CD4-positive, alpha-beta T cell (primary cell): Measurements from ENCODE around the gene FCAMR. TPM values are rescaled to one million over a fixed set of nuclear protein-coding genes. Genes with fewer than 3 reads are reported as not detected.

Experiments
- ATAC-seq: fragments of 200-7000 bp; cut with Tn5 transposase; one replicate; pipeline ENCODE4 v1.10.0; 2022; ENCODE audit warnings: mild to moderate bottlenecking; ENCODE audit not compliant: poor library complexity
- CTCF ChIA-PET: fragments of 350-600 bp; sonication (Branson Sonifier 250); formaldehyde crosslinking; loops from one replicate; lab custom pipeline; 2021; ENCODE audit warnings: antibody characterized with exemption, inconsistent platforms; lab: Charles Lee
- POLR2A ChIA-PET: fragments of 350-600 bp; sonication (Branson Sonifier 250); formaldehyde crosslinking; loops from one replicate; lab custom pipeline; 2021; ENCODE audit warnings: antibody characterized with exemption, inconsistent platforms; lab: Charles Lee
- DNase-seq, 14 experiments: peaks; one replicate each; pipeline ENCODE4 v3.0.0-alpha.2; 2013 to 2020; ENCODE audit warnings: mixed read lengths in 2 of 14
- H3K27ac ChIP-seq, 2 donors: one replicate each; pipeline versions ENCODE4 v1.5.1 to v1.7.0; 2013; ENCODE audit warnings: low read length in 2 of 2, low read depth in 1 of 2, mild to moderate bottlenecking in 1 of 2
- H3K27me3 ChIP-seq, 2 experiments: 1 replicate in 1 of 2; 2 replicates in 1 of 2; pipeline versions ENCODE4 v1.6.1 to v1.7.0; 2013; ENCODE audit warnings: low read length in 2 of 2, control low read depth in 1 of 2, mild to moderate bottlenecking in 1 of 2, moderate library complexity in 1 of 2; ENCODE audit not compliant: insufficient read depth in 2 of 2, control insufficient read depth in 1 of 2
- H3K36me3 ChIP-seq: one replicate; pipeline ENCODE4 v1.6.1; 2013; ENCODE audit warnings: low read length, control low read depth; ENCODE audit not compliant: insufficient read depth
- H3K4me1 ChIP-seq: one replicate; pipeline ENCODE4 v1.6.1; 2013; ENCODE audit warnings: low read length, control low read depth; ENCODE audit not compliant: insufficient read depth
- H3K4me3 ChIP-seq: one replicate; pipeline ENCODE4 v1.5.1; 2013; ENCODE audit warnings: mild to moderate bottlenecking, low read length, moderate library complexity
- H3K9me3 ChIP-seq, 2 experiments: 1 replicate in 1 of 2; 2 replicates in 1 of 2; pipeline versions ENCODE4 v1.6.1 to v1.7.0; 2013; ENCODE audit warnings: low read length in 2 of 2, mild to moderate bottlenecking in 2 of 2, control low read depth in 1 of 2, moderate library complexity in 1 of 2; ENCODE audit not compliant: control insufficient read depth in 1 of 2, insufficient read depth in 1 of 2
- H3K27ac Mint-ChIP-seq: one replicate; pipeline ENCODE4 v1.8.0; 2020; ENCODE audit warnings: mixed read lengths
- H3K27me3 Mint-ChIP-seq: one replicate; pipeline ENCODE4 v1.8.0; 2021; ENCODE audit warnings: mixed read lengths
- H3K36me3 Mint-ChIP-seq: one replicate; pipeline ENCODE4 v1.8.0; 2021; ENCODE audit warnings: low read depth, mixed read lengths
- H3K4me1 Mint-ChIP-seq: one replicate; pipeline ENCODE4 v1.8.0; 2021; ENCODE audit warnings: low read depth, mixed read lengths
- H3K4me3 Mint-ChIP-seq: one replicate; pipeline ENCODE4 v1.8.0; 2020; ENCODE audit warnings: mild to moderate bottlenecking, mixed read lengths
- H3K9me3 Mint-ChIP-seq: one replicate; pipeline ENCODE4 v1.8.0; 2020; ENCODE audit warnings: mixed read lengths
- intact Hi-C, 2 experiments: fragments of 100-400 bp; cut with DNase I in 1 of 2; cut with micrococcal nuclease in 1 of 2; formaldehyde crosslinking; loops; one replicate each; pipeline versions ENCODE4 v1.15.1 to v1.9.0; 2023 to 2025; cut with DNase I, micrococcal nuclease
- total RNA-seq, 174 experiments: library from RNA in 2 of 174; stranded (reverse) in 2 of 174; gene quantifications; one replicate each; pipeline ENCODE4 v1.2.3 and lab custom pipeline; 2021 to 2026
- TF ChIP-seq, protein P1 (sequence below): fragments of 200-600 bp; IDR thresholded peaks from one replicate; pipeline ENCODE4 v1.8.0; 2022; ENCODE audit warnings: antibody characterized with exemption, mild to moderate bottlenecking

The FCAMR gene
- total RNA-seq, 2 experiments from 2014 or later = not detected

DNA sequence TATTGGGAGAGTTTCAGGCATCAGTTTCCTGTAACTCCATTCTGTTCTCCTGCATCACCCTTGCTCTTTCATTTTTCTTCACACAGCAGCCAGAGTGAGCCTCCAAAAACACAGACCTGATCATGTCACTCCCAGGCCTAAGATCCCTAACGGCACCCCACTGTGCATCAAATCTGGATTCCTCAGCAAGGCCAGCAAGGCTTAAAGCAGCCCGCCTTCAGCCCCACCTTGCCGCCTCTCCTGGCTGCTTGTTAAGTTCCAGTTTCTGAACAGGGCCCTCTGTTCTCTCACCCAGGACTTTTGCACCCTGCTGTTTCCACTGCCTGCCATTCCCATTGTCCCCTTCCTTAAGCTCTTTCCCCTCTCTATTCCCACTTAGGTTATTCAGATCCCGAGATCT is 33.0 kb upstream of the FCAMR start:
- no peak overlapping the region for H3K27ac Mint-ChIP-seq
- H3K4me1 ChIP-seq = no peaks in the 10 kb centered on the region
- ATAC-seq = no peak
- intact Hi-C loops = no loop called here
- DNase-seq = no peak
- H3K4me3 ChIP-seq = no peak overlapping the region
- TF ChIP-seq, protein P1, sequence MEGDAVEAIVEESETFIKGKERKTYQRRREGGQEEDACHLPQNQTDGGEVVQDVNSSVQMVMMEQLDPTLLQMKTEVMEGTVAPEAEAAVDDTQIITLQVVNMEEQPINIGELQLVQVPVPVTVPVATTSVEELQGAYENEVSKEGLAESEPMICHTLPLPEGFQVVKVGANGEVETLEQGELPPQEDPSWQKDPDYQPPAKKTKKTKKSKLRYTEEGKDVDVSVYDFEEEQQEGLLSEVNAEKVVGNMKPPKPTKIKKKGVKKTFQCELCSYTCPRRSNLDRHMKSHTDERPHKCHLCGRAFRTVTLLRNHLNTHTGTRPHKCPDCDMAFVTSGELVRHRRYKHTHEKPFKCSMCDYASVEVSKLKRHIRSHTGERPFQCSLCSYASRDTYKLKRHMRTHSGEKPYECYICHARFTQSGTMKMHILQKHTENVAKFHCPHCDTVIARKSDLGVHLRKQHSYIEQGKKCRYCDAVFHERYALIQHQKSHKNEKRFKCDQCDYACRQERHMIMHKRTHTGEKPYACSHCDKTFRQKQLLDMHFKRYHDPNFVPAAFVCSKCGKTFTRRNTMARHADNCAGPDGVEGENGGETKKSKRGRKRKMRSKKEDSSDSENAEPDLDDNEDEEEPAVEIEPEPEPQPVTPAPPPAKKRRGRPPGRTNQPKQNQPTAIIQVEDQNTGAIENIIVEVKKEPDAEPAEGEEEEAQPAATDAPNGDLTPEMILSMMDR = no peak
- no peaks in the 10 kb centered on the region for H3K36me3 Mint-ChIP-seq
- no peak overlapping the region for H3K27ac ChIP-seq
- CTCF ChIA-PET = no interaction called here
- H3K27me3 Mint-ChIP-seq = peaks cover 3% of the 10 kb centered on the region
- no peaks in the 10 kb centered on the region for H3K4me1 Mint-ChIP-seq
- no peak overlapping the region for H3K4me3 Mint-ChIP-seq
- H3K27me3 ChIP-seq = no peaks in the 10 kb centered on the region
- H3K9me3 ChIP-seq = no peaks in the 10 kb centered on the region
- H3K36me3 ChIP-seq = no peaks in the 10 kb centered on the region
- H3K9me3 Mint-ChIP-seq = no peaks in the 10 kb centered on the region
- POLR2A ChIA-PET = no interaction called here

DNA sequence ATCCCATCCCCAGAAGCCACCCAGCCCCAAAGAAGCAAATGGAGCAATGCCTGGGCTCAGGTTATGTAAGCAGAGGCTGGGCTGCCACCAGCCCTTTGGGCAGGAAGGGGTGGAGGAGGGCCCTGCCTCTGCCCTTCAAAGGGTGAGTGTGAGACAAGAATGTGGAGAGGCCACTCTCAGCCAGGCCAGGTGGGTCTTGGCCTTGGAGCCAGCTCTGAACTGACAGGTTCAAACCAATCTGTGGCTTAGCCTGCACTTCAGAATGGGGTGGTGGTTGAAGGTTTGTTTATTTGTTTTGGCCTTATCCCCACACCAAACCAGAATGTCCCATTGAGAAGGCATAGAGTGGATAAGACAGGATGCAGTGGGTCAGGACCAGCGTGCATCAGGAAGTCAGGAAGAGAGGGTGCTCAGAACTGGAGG is 32.5 kb upstream of the FCAMR start:
- Mint-ChIP-seq H3K27ac (no peak overlapping the region), H3K9me3 (no peaks in the 10 kb centered on the region), H3K36me3 (no peaks in the 10 kb centered on the region), H3K4me1 (no peaks in the 10 kb centered on the region), H3K4me3 (no peak overlapping the region), H3K27me3 (peaks cover 3% of the 10 kb centered on the region)
- Histone ChIP-seq H3K36me3 (no peaks in the 10 kb centered on the region), H3K9me3 (no peaks in the 10 kb centered on the region), H3K27ac (no peak overlapping the region), H3K4me3 (no peak overlapping the region), H3K27me3 (no peaks in the 10 kb centered on the region), H3K4me1 (no peaks in the 10 kb centered on the region)
- intact Hi-C loops = no loop called here
- DNase-seq = no peak
- ChIA-PET POLR2A (no interaction called here), CTCF (no interaction called here)
- no peak for ATAC-seq
- TF ChIP-seq, protein P1 = no peak

DNA sequence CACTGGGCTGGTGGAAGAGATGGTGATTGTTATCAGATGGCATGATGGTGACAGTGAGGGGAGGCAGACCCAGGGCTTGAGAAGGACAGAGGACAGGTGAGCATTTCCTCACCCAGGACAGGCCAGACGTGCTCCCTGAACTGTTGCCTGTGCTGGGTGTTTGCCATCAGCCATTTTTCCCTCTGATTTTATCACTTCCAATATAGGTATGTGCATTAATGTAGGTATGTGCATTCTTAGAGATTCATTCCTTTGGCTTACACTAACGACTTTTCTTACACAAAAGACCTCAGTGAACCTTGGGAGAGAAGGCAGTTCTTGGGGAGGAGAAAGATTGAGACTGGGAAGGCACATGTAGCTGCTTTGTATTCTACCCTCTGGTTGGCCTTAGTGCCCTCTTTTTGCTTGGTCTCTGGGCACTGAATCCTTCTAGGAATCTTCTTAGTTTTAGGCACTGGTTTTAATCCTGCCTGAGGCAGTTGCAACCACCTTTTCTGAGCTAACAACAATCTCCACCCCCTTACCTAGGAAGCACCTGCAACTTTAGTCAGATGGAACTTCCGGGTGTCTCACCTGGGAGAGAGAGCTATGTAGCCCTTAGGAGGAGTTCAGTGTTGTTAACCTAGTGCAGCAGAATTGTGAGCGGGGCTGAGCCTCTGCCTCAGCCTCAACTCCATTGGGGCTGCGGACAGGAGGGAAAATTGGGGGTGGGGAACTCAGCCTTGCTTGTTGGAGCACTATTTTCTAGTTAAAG is 31.4 kb upstream of the FCAMR start:
- peaks cover 3% of the 10 kb centered on the region for H3K27me3 Mint-ChIP-seq
- H3K36me3 ChIP-seq = no peaks in the 10 kb centered on the region
- no peak overlapping the region for H3K4me3 Mint-ChIP-seq
- no peaks in the 10 kb centered on the region for H3K27me3 ChIP-seq
- intact Hi-C loops = no loop called here
- H3K4me1 Mint-ChIP-seq = no peaks in the 10 kb centered on the region
- TF ChIP-seq, protein P1 = no peak
- POLR2A ChIA-PET = no interaction called here
- ATAC-seq (no peak), DNase-seq (no peak)
- CTCF ChIA-PET = no interaction called here
- H3K9me3 Mint-ChIP-seq = no peaks in the 10 kb centered on the region
- H3K9me3 ChIP-seq = no peaks in the 10 kb centered on the region
- no peak overlapping the region for H3K27ac Mint-ChIP-seq
- no peaks in the 10 kb centered on the region for H3K36me3 Mint-ChIP-seq
- no peak overlapping the region for H3K4me3 ChIP-seq
- no peaks in the 10 kb centered on the region for H3K4me1 ChIP-seq
- no peak overlapping the region for H3K27ac ChIP-seq
